Measurements from ENCODE around the gene POU2F1. TPM values are rescaled to one million over a fixed set of nuclear protein-coding genes. Genes with fewer than 3 reads are reported as not detected.
"Not testable (repeated sequence)": the region's sequence is repeated elsewhere in the genome, so short reads cannot be mapped to it uniquely, and the experiment has no call there.

The POU2F1 gene
- total RNA-seq, 4 donors from 2014 or later = 8.4 to 32.1 (median 17.5) TPM

GRCh38 chr1:167202049-167202448 lies 18.6 kb upstream of the POU2F1 start:
- no peaks in the 10 kb centered on the region for H3K9me3 ChIP-seq
- H3K36me3 ChIP-seq = no peaks in the 10 kb centered on the region
- no peak for TF ChIP-seq POLR2A (IDR thresholded peaks at IDR 0.05)
- no peaks in the 10 kb centered on the region for H3K4me1 ChIP-seq
- no peak for DNase-seq (ENCODE audit: low spot score in 2 of 2)
- WGBS = 67% methylated on average over 3 of the region's 3 CpGs
- no peaks in the 10 kb centered on the region for H3K27me3 ChIP-seq
- no peak overlapping the region for H3K4me3 ChIP-seq
- H3K27ac ChIP-seq = no peak overlapping the region

- H3K36me3 ChIP-seq; H3K4me1 ChIP-seq; DNase-seq (ENCODE audit: low spot score in 2 of 2); H3K27me3 ChIP-seq; H3K27ac ChIP-seq; H3K9me3 ChIP-seq; H3K4me3 ChIP-seq: not testable (repeated sequence)
- WGBS = 86% methylated on average over 4 of the region's 6 CpGs
Measured at GRCh38 chr1:167205306-167206050, 15.2 kb upstream of the POU2F1 start.

GRCh38 chr1:167206166-167206835 lies 14.4 kb upstream of the POU2F1 start:
- TF ChIP-seq CTCF (IDR thresholded peaks at IDR 0.05) (no peak), EP300 (IDR thresholded peaks at IDR 0.05) (no peak), POLR2AphosphoS5 (IDR thresholded peaks at IDR 0.05) (no peak), POLR2A (IDR thresholded peaks at IDR 0.05) (no peak)
- 90% methylated on average over 3 of the region's 3 CpGs for WGBS

DNA sequence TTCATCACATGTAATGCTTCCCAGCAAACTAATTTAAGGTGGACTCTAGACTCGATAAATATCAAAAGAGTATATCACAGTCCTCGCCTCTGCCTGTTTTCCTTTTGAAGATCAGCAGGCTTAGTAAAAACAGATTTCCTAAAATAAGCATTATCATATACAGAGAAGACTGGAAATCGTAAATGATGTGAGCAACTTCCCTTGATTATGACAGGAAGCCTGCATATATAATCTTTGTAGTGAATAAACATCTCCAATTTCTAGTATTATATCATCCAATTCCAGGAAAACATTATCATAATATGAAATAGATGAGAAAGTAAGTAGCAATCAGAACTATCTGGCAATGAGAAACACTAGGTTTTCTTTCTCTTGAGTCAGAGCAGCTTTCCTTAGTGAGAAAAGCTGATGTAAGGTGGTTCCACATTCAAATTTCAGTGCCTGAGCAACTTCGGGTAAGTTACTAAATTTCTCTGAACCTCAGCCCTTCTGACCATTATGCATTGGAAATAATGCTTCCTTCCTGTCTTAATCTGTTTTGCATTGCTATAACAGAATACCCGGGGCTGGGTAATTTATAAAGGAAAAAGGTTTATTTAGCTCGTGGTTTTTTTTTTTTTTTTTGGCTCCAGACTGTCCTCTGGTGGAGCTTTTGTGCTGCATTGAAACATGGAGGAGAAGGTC lies 12.6 kb upstream of the POU2F1 start:
- Histone ChIP-seq H3K27me3 (no peaks in the 10 kb centered on the region), H3K36me3 (no peaks in the 10 kb centered on the region), H3K4me1 (no peaks in the 10 kb centered on the region), H3K9me3 (no peaks in the 10 kb centered on the region), H3K4me3 (no peak overlapping the region), H3K27ac (no peak overlapping the region)
- WGBS = 56% methylated on average over 6 of the region's 6 CpGs
- DNase-seq (ENCODE audit: low spot score in 2 of 2) = no peak
- TF ChIP-seq POLR2AphosphoS5 (IDR thresholded peaks at IDR 0.05) = no peak
- TF ChIP-seq CTCF (IDR thresholded peaks at IDR 0.05) = no peak
- TF ChIP-seq EP300 (IDR thresholded peaks at IDR 0.05) = no peak
- no peak for TF ChIP-seq POLR2A (IDR thresholded peaks at IDR 0.05)

More at GRCh38 chr1:167206166-167206835, 14.4 kb upstream of the POU2F1 start:
- Histone ChIP-seq H3K36me3 (no peaks in the 10 kb centered on the region), H3K27ac (no peak overlapping the region), H3K27me3 (no peaks in the 10 kb centered on the region), H3K9me3 (no peaks in the 10 kb centered on the region), H3K4me3 (no peak overlapping the region), H3K4me1 (no peaks in the 10 kb centered on the region)
- no peak for DNase-seq (ENCODE audit: low spot score in 2 of 2)

DNA sequence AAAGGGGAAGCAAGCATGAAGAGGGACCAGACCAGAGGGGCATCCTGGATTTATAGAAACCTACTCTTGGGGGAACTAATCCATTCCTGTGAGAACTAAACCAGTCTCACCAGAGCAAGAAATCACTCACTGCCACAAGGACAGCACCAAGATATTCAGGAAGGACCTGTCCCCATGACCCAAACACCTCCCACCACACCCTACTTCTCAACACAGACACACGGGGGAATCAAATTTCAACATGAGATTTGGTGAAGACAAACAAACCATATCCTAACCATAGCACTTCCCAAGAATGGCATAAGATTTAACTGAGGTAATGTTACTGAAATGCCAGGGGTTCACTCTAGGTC lies 12.1 kb upstream of the POU2F1 start:
- TF ChIP-seq EP300 (IDR thresholded peaks at IDR 0.05) = no peak
- no peak for TF ChIP-seq POLR2AphosphoS5 (IDR thresholded peaks at IDR 0.05)
- TF ChIP-seq POLR2A (IDR thresholded peaks at IDR 0.05) = no peak
- no peak for TF ChIP-seq CTCF (IDR thresholded peaks at IDR 0.05)
- DNase-seq (ENCODE audit: low spot score in 2 of 2) = no peak
- no peaks in the 10 kb centered on the region for H3K9me3 ChIP-seq
- H3K27ac ChIP-seq = no peak overlapping the region
- 92% methylated on average over 1 of the region's 1 CpG for WGBS
- H3K36me3 ChIP-seq = no peaks in the 10 kb centered on the region
- H3K27me3 ChIP-seq = no peaks in the 10 kb centered on the region
- H3K4me1 ChIP-seq = no peaks in the 10 kb centered on the region
- H3K4me3 ChIP-seq = no peak overlapping the region

- H3K9me3 ChIP-seq = no peaks in the 10 kb centered on the region
- TF ChIP-seq POLR2AphosphoS5 (IDR thresholded peaks at IDR 0.05) (no peak), EP300 (IDR thresholded peaks at IDR 0.05) (no peak), CTCF (IDR thresholded peaks at IDR 0.05) (no peak), POLR2A (IDR thresholded peaks at IDR 0.05) (no peak)
- H3K27ac ChIP-seq = no peak overlapping the region
- WGBS = 72% methylated on average over 1 of the region's 1 CpG
- no peak for DNase-seq (ENCODE audit: low spot score in 2 of 2)
- H3K4me1 ChIP-seq = no peaks in the 10 kb centered on the region
- H3K4me3 ChIP-seq = no peak overlapping the region
- no peaks in the 10 kb centered on the region for H3K36me3 ChIP-seq
- no peaks in the 10 kb centered on the region for H3K27me3 ChIP-seq
Measured at GRCh38 chr1:167209044-167209443, 11.6 kb upstream of the POU2F1 start.

All from suprapubic skin (tissue), 4 donors.